IPS-11a (cell line): ENCODE measurements around the gene B3GALT6.

ENCODE experiments used
- H3K4me3 ChIP-seq: one replicate; pipeline ENCODE4 v1.5.1; 2013; ENCODE audit warnings: low read depth, low read length, control low read depth

The B3GALT6 gene

DNA sequence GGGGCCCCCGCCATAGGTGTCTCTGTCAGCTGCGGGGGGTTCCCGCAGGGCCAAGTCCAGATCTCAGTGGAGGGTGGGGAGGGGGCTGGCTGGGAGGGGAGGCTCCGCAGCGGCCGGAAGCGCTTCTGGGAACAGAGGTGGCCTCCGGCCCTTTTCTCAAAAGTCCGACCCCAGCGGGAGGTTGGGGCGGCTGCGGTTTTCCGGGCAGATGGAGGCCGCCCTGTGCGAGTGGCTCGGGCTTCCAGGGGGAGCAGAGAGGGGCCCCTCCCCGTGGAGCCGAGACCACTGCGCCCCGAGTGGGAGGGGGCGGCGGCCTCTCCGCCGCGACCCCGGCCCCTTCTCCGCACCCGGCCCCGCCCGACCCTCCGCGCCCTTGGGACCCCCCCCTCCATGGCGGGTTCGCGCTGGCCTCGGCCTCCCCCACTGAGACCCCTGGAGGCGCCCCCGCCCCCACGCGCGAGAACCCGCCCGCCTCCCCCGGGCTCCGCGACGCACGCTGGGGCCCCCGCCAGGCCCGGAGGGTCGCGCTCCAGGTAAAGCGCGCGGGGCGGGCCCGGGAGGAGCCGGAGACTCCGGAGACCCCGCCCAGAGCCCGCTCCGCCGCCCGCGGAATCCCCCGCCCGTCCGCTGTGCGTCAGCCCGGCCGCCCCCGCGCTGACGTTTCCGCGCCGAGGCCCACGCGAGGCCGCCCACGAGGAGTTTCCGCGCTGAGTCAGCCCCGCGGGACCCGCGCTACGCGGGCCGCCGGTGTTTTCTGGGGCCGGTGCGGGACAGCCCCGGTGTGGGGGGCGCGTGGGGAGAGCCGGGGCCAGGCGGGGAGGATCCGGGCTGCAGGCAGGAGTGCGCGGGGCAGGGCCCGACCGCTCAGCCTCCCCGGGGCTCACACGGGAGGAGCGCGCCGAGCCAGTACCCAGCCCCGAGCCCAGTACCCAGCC, 30.9 kb upstream of the B3GALT6 start:
- no peak overlapping the region for H3K4me3 ChIP-seq

DNA sequence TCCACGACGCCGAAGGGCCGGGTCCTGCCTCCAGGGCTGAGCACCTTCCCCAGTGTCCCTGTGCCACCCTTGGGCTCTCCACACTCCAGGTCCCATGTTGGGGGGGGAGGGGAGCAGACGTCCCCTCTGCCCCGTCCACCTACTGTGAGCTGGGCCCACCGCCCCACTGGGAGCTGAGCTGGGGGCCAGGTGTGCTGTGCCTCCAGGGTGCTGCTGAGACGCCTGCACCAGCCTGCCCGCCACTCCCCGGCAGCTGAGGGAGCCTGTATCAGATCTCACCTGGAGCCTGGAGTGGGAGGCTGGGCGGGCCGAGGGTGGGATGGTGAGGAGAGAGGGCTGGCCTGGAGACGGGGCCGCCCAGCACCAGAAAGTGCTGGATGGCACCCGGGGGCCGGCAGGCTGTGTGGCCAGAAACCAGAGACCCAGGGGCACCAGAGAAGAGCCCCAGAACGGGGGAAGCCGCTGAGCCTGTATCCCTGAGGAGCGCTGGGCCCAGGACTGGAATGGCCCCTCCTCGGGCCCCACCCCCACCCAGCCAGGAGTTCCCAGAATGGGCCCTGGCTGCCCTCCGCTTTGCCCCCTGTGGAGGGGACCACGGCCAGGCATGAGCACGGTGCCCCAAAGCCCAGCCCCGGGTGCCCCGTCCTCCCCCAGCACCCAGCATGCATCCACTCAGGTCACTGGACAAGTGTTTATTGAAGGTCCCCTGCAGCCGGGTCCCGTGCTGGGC, 29.0 kb upstream of the B3GALT6 start:
- no peak overlapping the region for H3K4me3 ChIP-seq

DNA sequence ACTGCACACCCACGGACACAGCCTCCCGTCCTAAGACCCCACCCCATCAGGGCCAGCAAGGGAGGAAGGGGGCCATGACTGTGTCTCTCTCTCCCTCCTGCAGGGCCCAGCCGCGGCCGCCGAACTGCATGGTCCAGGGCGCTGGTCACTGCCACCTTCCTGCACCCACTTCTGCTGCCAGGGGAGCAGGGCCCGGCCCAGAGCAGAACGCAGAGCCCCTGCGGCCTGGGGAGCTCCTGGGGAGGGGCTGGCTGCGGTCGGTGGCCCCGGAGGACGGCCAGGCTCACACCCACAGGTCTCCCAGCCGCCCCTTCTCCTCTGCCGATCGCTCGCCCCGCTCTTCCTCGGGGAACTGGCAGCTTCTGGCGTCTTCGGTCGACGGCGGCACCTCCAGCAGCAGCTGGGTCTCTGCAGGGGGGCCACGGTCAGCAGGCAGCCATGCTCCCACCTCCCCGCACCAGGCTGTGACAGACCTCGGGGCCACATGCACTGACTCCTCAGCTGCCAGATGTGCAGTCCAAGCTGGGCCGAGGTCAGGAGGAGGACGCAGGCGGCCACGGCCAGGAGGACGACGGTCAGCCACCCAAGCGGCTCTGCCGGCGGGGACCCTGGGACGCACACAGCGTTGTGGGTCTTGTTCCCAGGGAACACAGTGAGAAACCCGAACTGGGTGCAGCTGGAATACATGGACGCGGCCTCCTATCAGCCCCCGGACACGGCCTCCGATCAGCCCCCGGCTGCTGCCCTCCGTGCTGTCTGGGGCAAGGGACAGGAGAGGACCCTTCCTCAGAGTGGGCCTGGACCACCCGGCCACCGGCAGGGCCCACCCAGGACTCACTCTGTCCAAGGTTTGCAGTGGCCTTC, 28.2 kb upstream of the B3GALT6 start:
- H3K4me3 ChIP-seq: no peak overlapping the region

DNA sequence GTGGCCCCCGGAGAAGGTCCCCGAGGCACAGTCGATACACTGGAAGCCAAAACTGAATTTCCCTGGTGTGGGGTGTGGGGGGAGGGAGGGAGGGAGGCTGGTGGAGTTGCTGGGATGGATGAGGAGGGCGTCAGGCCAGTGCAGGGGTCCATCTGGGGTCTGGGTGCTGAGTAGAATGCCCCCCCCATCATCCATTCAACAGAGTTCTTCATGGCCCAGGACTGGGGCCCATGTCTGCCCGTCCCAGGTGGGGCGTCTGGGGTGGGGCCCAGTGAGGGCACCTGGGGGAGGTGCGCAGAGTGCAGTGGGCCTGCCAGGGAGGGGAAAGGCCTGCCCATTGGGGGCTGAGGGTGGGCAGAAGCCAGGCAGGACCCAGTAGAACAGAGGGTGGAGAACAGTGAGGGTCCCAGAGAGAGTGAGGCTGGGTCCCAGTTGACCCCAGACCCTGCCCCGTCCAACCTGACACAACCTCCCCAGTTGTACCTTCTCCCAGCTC, 27.6 kb upstream of the B3GALT6 start:
- no peak overlapping the region for H3K4me3 ChIP-seq

- H3K4me3 ChIP-seq: no peak overlapping the region
These were observed 26.9 kb upstream of the B3GALT6 start for GRCh38 chr1:1204998-1205768.

DNA sequence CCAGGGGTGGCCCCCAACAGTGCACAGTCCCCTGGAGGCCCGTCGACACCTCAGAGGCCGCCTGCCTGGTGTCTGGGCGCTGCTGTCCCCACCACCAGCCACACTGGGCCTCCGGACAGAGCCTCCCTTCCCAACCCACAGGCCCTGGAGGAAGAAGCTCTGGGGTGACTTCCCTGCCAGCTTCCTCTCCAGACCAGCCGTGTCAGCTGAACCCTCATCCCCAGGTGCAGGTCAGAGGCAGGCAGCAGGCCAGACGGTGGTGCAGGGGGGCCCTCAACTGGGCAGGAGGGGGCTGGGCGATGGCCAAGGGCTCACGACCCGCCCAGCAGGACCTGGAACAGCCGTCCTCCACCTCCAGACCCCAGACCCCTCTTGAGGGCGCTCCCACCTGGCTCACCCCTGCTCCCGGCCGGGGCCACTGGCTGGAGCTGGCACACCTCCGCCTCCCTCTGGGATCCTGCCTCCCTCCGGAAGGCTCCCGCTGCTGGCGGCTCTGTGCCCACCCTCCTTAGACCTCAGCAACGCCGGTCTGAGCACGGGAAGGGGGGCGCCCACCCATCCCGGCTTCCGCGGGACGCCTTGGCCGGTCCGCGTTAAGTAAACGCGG, 26.2 kb upstream of the B3GALT6 start:
- H3K4me3 ChIP-seq: no peak overlapping the region

GRCh38 chr1:1206376-1206965, 25.6 kb upstream of the B3GALT6 start, which contains the start of gene TNFRSF18:
TSS of gene TNFRSF18 (minus strand) at chr1:1206592. CDS start at chr1:1206571, 21 bp downstream.
- peak within 1 kb of the TSS; percentile 1 for H3K4me3 ChIP-seq

DNA sequence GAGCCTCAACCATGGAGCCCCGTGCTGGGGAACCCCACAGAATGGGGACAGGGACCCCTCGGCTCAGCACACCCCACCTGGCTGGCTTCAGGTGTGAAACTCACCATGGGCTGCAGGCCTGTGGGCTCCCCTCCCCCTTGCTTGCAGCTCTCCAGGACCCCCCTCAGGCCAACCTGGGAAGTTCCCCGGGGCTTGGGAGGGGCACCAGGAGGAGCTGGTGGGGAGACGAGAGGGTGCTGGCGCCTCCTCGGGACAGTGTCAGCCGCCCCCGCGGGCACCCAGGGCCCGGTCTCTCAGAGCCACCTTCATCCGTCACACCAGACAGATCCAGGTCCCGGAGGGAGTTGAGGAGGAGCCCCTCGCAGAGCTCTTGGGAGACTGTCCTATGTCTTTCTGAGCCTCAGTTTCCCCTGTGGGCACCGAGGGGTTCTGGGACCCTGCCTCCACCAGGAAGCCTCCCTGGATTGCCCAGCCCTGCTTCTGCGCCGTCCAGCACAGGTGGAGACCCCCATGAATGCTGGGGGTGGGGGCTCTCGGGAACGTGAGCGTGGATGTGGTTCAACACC, 25.0 kb upstream of the B3GALT6 start:
- no peak overlapping the region for H3K4me3 ChIP-seq

DNA sequence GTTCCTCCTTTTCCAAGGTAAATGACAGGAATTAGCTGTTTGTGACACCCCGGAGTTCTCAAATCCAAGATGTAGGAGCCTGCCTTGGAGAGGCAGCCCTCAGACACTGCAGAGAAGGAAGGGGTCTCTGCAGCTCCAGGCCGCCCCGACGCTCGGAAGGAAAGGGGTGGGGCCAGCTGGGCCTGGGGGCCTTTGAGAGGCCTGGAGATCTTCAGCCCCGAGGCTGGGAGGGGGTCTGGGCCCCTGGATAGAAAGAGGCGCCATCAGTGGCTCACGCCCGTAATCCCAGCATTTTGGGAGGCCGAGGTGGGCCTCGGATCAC, 24.5 kb upstream of the B3GALT6 start:
- H3K4me3 ChIP-seq: no peak overlapping the region

GRCh38 chr1:1208713-1209433, 23.2 kb upstream of the B3GALT6 start:
- no peak overlapping the region for H3K4me3 ChIP-seq

- H3K4me3 ChIP-seq: no peak overlapping the region
These were observed 21.1 kb upstream of the B3GALT6 start for GRCh38 chr1:1210726-1211540.

DNA sequence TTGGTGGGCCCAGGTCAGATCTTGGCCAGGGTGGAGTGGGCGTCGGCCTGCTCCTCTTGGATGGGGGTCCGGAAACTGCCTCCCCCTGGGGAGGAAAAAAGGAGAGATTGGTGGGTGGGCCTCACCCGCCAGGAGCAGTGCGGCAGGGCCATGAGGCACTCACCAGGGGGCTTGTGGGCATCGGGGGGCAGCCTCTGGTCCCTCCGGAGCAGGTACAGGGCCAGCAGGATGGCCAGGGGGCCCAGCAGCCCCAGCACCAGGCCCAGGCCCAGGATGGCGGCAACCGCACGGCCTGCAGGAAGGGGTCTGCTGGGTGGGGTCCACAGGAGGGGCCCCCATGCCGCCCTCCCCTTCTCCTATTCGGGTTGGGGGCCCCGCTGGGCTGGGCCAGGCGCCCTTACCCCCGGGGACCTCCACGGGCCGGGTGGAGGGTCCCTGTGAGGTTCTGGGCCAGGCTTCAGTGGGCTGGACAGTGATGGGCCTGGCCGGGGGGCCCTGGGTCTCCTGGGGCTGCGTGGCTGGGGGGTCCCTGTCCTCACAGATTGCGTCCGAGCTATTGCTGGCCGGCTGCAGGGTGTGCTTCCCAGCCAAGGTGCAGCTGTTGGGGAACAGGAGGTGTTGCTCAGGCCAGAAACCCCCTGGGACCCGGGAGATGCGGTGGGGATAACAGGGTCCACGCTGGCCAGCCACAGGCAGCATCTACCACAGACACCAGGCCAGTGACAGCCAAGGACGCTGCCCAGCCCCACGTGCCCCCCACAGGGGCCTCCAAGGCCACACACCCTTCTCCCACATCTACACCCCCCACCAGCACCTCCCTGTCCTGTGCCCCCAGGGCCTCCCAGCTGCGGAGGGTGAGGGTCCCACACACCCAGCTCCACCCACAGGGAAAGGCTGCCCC, 20.2 kb upstream of the B3GALT6 start:
- H3K4me3 ChIP-seq: no peak overlapping the region

- no peak overlapping the region for H3K4me3 ChIP-seq
These were observed 19.2 kb upstream of the B3GALT6 start for GRCh38 chr1:1212780-1213344.

GRCh38 chr1:1213345-1214265, 18.4 kb upstream of the B3GALT6 start, which contains the start of gene TNFRSF4:
TSS of gene TNFRSF4 (minus strand) at chr1:1214153. CDS start at chr1:1214127, 26 bp downstream.
- H3K4me3 ChIP-seq: no peak within 1 kb of the TSS

DNA sequence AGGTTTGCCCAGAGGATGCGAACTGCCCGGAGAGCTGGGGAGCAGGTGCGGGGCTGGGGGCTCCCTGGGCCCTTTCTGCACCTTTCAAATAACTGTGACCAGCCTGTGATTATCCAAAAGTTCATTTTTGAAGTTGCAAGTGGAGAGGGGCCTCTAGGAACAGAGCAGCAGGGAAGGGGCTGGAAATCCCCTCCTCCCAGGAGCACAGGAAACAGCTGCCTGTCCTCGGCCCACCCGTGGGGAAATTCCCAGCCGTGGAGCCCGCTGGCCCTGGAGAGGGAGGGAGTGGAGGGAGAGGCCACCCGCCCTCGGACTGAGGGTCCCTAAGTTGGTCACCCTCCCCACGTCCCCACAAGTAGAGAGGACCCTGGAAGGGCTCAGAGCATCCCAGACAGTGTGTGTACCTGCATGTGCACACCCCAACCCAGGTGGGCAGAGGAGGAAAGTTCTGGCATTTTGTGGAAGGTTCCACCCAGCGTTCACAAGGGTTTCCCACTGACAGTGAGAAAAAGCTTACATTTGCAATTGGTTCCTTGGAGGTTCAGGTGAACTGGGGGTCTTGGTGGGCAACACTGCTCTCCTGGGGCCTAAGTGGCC, 16.9 kb upstream of the B3GALT6 start:
- no peak overlapping the region for H3K4me3 ChIP-seq
